ENCODE data around the gene GJA3. TPM values are rescaled to one million over a fixed set of nuclear protein-coding genes. Genes with fewer than 3 reads are reported as not detected.

The GJA3 gene
- polyA plus RNA-seq, 1 experiment, result 2.4 TPM

GRCh38 chr13:20142927-20143480 is 17.8 kb downstream of the GJA3 start:
- TF ChIP-seq CTCF (IDR thresholded peaks at IDR 0.05; ENCODE audit: low read depth, low read length), result no peak
- DNase-seq (ENCODE audit: low read depth, low spot score), result no peak
- POLR2A ChIA-PET, result no interaction called here
- CTCF ChIA-PET, result interaction anchor here (1.0 to 1.5 kb wide), 3 partner anchors 15 to 54 kb away, joined by 3 to 4 read pairs (median 3); no protein-coding TSS in a partner anchor
- Histone ChIP-seq H3K4me3 (ENCODE audit: low read depth, low read length) (no peak overlapping the region), H3K27me3 (ENCODE audit: control insufficient read depth, insufficient read depth, low read length) (peaks cover 32% of the 10 kb centered on the region), H3K9me3 (ENCODE audit: control insufficient read depth, insufficient read depth, low read length) (peaks cover 9% of the 10 kb centered on the region; the same call in 1 of the 2 replicates), H3K27ac (ENCODE audit: low read depth, low read length) (no peak overlapping the region)

GRCh38 chr13:20142023-20142926 is 18.6 kb downstream of the GJA3 start:
- POLR2A ChIA-PET, result no interaction called here
- Histone ChIP-seq H3K4me3 (ENCODE audit: low read depth, low read length) (no peak overlapping the region), H3K27ac (ENCODE audit: low read depth, low read length) (no peak overlapping the region), H3K27me3 (ENCODE audit: control insufficient read depth, insufficient read depth, low read length) (peaks cover 35% of the 10 kb centered on the region), H3K9me3 (ENCODE audit: control insufficient read depth, insufficient read depth, low read length) (peaks cover 9% of the 10 kb centered on the region; the same call in 1 of the 2 replicates)
- no peak for TF ChIP-seq CTCF (IDR thresholded peaks at IDR 0.05; ENCODE audit: low read depth, low read length)
- CTCF ChIA-PET, result interaction anchor here (0.6 to 1.5 kb wide), 3 partner anchors 17 to 545 kb away, joined by 3 to 5 read pairs (median 4); no protein-coding TSS in a partner anchor
- no peak for DNase-seq (ENCODE audit: low read depth, low spot score)

- peaks cover 9% of the 10 kb centered on the region; the same call in 1 of the 2 replicates for H3K9me3 ChIP-seq (ENCODE audit: control insufficient read depth, insufficient read depth, low read length)
- H3K27ac ChIP-seq (ENCODE audit: low read depth, low read length), result no peak overlapping the region
- H3K4me3 ChIP-seq (ENCODE audit: low read depth, low read length), result no peak overlapping the region
- ChIA-PET CTCF (interaction anchor here (0.6 kb wide), 1 partner anchor 544 kb away, joined by 5 read pairs; no protein-coding TSS in a partner anchor), POLR2A (no interaction called here)
- DNase-seq (ENCODE audit: low read depth, low spot score), result no peak
- no peak for TF ChIP-seq CTCF (IDR thresholded peaks at IDR 0.05; ENCODE audit: low read depth, low read length)
- peaks cover 39% of the 10 kb centered on the region for H3K27me3 ChIP-seq (ENCODE audit: control insufficient read depth, insufficient read depth, low read length)
These were observed 19.4 kb downstream of the GJA3 start for GRCh38 chr13:20141238-20142022.

GRCh38 chr13:20140487-20140886 is 20.4 kb downstream of the GJA3 start:
- POLR2A ChIA-PET, result no interaction called here
- Histone ChIP-seq H3K9me3 (ENCODE audit: control insufficient read depth, insufficient read depth, low read length) (peaks cover 9% of the 10 kb centered on the region; the same call in 1 of the 2 replicates), H3K4me3 (ENCODE audit: low read depth, low read length) (no peak overlapping the region), H3K27me3 (ENCODE audit: control insufficient read depth, insufficient read depth, low read length) (peaks cover 37% of the 10 kb centered on the region), H3K27ac (ENCODE audit: low read depth, low read length) (no peak overlapping the region)
- CTCF ChIA-PET, result no interaction called here
- no peak for TF ChIP-seq CTCF (IDR thresholded peaks at IDR 0.05; ENCODE audit: low read depth, low read length)
- no peak for DNase-seq (ENCODE audit: low read depth, low spot score)
